HCT116 (cell line): Measurements from ENCODE around the gene HCN1. TPM values are rescaled to one million over a fixed set of nuclear protein-coding genes. Genes with fewer than 3 reads are reported as not detected.

Source experiments
- ATAC-seq: fragments of 200-7000 bp; cut with Tn5 transposase; 2 replicates; pipeline ENCODE4 v1.9.1; 2020; ENCODE audit warnings: mild to moderate bottlenecking, moderate library complexity
- BruUV-seq: library from RNA; stranded (reverse); fragments of 400-500 nt; replicated peaks from 2 replicates; lab custom pipeline; 2021; lab: Mats Ljungman, UMichigan
- CTCF ChIA-PET: fragments of 300-600 bp; sonication (Branson Sonifier 250); formaldehyde crosslinking; loops from one replicate; lab custom pipeline; 2021; ENCODE audit warnings: antibody characterized with exemption; lab: Charles Lee
- POLR2A ChIA-PET: fragments of 300-600, 350-600 bp; sonication (Branson Sonifier 250); formaldehyde crosslinking; loops from one replicate; lab custom pipeline; 2021; ENCODE audit warnings: antibody characterized with exemption; lab: Charles Lee
- RAD21 ChIA-PET, 2 experiments: fragments of 300-600 bp; sonication (Branson Sonifier 250); formaldehyde crosslinking; loops; one replicate each; lab custom pipeline; 2023; ENCODE audit warnings: low total read pairs in 2 of 2; ENCODE audit not compliant: uncharacterized antibody in 2 of 2, unreplicated experiment in 2 of 2, low non-redundant PET in 1 of 2; lab: Charles Lee
- DNase-seq: peaks from one replicate; pipeline ENCODE4 v3.0.0-alpha.2; 2010; ENCODE audit warnings: low read depth, low spot score
- H2AFZ ChIP-seq: fragments of 200-600 bp; shearing (Covaris generic), sonication (generic); 2 replicates; pipeline ENCODE4 v1.6.1; 2017; ENCODE audit warnings: low read depth, mixed run types, mixed read lengths, antibody characterized with exemption, low read length; ENCODE audit not compliant: poor library complexity, severe bottlenecking
- H3K27ac ChIP-seq: 2 replicates; pipeline ENCODE4 v1.5.1; 2012; ENCODE audit warnings: low read depth, low read length
- H3K27me3 ChIP-seq: fragments of 200-600 bp; sonication (generic); 2 replicates; pipeline ENCODE4 v1.6.1; 2016; ENCODE audit warnings: mixed run types, low read length, mixed read lengths; ENCODE audit not compliant: insufficient read depth
- H3K36me3 ChIP-seq, 2 experiments: fragments of 200-500 bp in 1 of 2; fragments of 200-600 bp in 1 of 2; sonication (Bioruptor generic) in 1 of 2; sonication (generic) in 1 of 2; 2 replicates each; pipeline versions ENCODE4 v1.5.1 to v1.6.1; 2014 to 2016; ENCODE audit warnings: low read length in 2 of 2, inconsistent platforms in 1 of 2, mixed read lengths in 1 of 2, mixed run types in 1 of 2; ENCODE audit not compliant: insufficient read depth in 2 of 2, control insufficient read depth in 1 of 2
- H3K4me1 ChIP-seq, 2 experiments: fragments of 200-600 bp in 1 of 2; sonication (generic) in 1 of 2; 2 replicates each; pipeline versions ENCODE4 v1.5.1 to v1.6.1; 2012 to 2017; ENCODE audit warnings: low read length in 2 of 2, inconsistent platforms in 1 of 2, mild to moderate bottlenecking in 1 of 2, mixed read lengths in 1 of 2, mixed run types in 1 of 2, moderate library complexity in 1 of 2; ENCODE audit not compliant: insufficient read depth in 2 of 2, control insufficient read depth in 1 of 2
- H3K4me2 ChIP-seq: fragments of 200-600 bp; sonication (generic); 2 replicates; pipeline ENCODE4 v1.6.1; 2017; ENCODE audit warnings: mixed run types, low read length, mixed read lengths
- H3K4me3 ChIP-seq, 2 experiments: fragments of 200-600 bp in 1 of 2; sonication (generic) in 1 of 2; replicated peaks in 1 of 2; 2 replicates each; pipeline ENCODE4 v1.5.1; 2011 to 2016; ENCODE audit warnings: low read length in 2 of 2, control low read depth in 1 of 2, low read depth in 1 of 2, mild to moderate bottlenecking in 1 of 2, mixed read lengths in 1 of 2, mixed run types in 1 of 2
- H3K79me2 ChIP-seq: fragments of 200-600 bp; sonication (generic); 2 replicates; pipeline ENCODE4 v1.6.1; 2017; ENCODE audit warnings: mild to moderate bottlenecking, mixed run types, low read length, moderate library complexity, mixed read lengths; ENCODE audit not compliant: insufficient read depth
- H3K9ac ChIP-seq: fragments of 200-600 bp; sonication (generic); 2 replicates; pipeline ENCODE4 v1.6.1; 2016; ENCODE audit warnings: low read length, mixed read lengths
- H3K9me2 ChIP-seq: fragments of 200-600 bp; sonication (generic), shearing (Covaris generic); 2 replicates; pipeline ENCODE4 v1.6.1; 2017; ENCODE audit warnings: mixed run types, mild to moderate bottlenecking, moderate library complexity; ENCODE audit not compliant: insufficient read depth
- H3K9me3 ChIP-seq, 2 experiments: fragments of 200-500 bp in 1 of 2; fragments of 200-600 bp in 1 of 2; sonication (Bioruptor generic) in 1 of 2; sonication (generic) in 1 of 2; 2 replicates each; pipeline ENCODE4 v1.6.1; 2014 to 2017; ENCODE audit warnings: low read length in 2 of 2, mixed read lengths in 2 of 2, inconsistent platforms in 1 of 2, low read depth in 1 of 2, mild to moderate bottlenecking in 1 of 2, mixed run types in 1 of 2, moderate library complexity in 1 of 2; ENCODE audit not compliant: control insufficient read depth in 1 of 2, insufficient read depth in 1 of 2
- H4K20me1 ChIP-seq: fragments of 200-600 bp; sonication (generic), shearing (Covaris generic); 2 replicates; pipeline ENCODE4 v1.6.1; 2017; ENCODE audit warnings: mixed run types, mild to moderate bottlenecking, moderate library complexity; ENCODE audit not compliant: insufficient read depth
- CBX3 ChIP-seq: IDR thresholded peaks from 2 replicates; pipeline ENCODE4 v1.6.1; 2012; ENCODE audit warnings: low read depth
- CEBPB ChIP-seq: IDR thresholded peaks from 2 replicates; pipeline ENCODE4 v1.6.1; 2012; ENCODE audit warnings: low read depth
- EZH2phosphoT487 ChIP-seq: fragments of 200-600 bp; IDR thresholded peaks from 2 replicates; pipeline ENCODE4 v1.6.1; 2018; ENCODE audit warnings: antibody characterized with exemption, borderline replicate concordance
- FOSL1 ChIP-seq: IDR thresholded peaks from 2 replicates; pipeline ENCODE4 v1.6.1; 2012; ENCODE audit warnings: low read depth
- MAX ChIP-seq: IDR thresholded peaks from 2 replicates; pipeline ENCODE4 v1.6.1; 2012
- POLR2A ChIP-seq: IDR thresholded peaks from 2 replicates; pipeline ENCODE4 v1.7.0; 2011; ENCODE audit warnings: borderline replicate concordance; ENCODE audit not compliant: insufficient read depth, insufficient read length; ENCODE audit errors: extremely low read depth
- POLR2AphosphoS5 ChIP-seq: IDR thresholded peaks from 2 replicates; pipeline ENCODE4 v1.6.1; 2011; ENCODE audit warnings: mild to moderate bottlenecking, low read depth, low read length, moderate library complexity
- REST ChIP-seq: IDR thresholded peaks from 2 replicates; pipeline ENCODE4 v1.6.1; 2012; ENCODE audit warnings: low read depth
- SP1 ChIP-seq: IDR thresholded peaks from 2 replicates; pipeline ENCODE4 v1.6.1; 2012; ENCODE audit warnings: low read depth
- SRF ChIP-seq: IDR thresholded peaks from 2 replicates; pipeline ENCODE4 v1.6.1; 2012; ENCODE audit warnings: low read depth
- ZBTB33 ChIP-seq: IDR thresholded peaks from 2 replicates; pipeline ENCODE4 v1.6.1; 2011; ENCODE audit warnings: mild to moderate bottlenecking, low read length, moderate library complexity; ENCODE audit not compliant: insufficient replicate concordance; ENCODE audit errors: extremely low read depth
- ZFX ChIP-seq: fragments of 450-650 bp; IDR thresholded peaks from 2 replicates; pipeline ENCODE4 v1.6.1; 2017
- intact Hi-C: fragments of 100-400 bp; cut with micrococcal nuclease; formaldehyde crosslinking; loops from 2 replicates; pipeline ENCODE4 v1.10.0; 2022
- total RNA-seq: library from RNA; stranded (reverse); gene quantifications from one replicate; pipeline ENCODE4 v1.2.1, GENCODE V29; 2021; ENCODE audit not compliant: unreplicated experiment

The HCN1 gene
- total RNA-seq, 1 experiment from 2014 or later: 0.10 TPM

GRCh38 chr5:45542421-45542820, 153.8 kb downstream of the HCN1 start:
- no TSS peak for BruUV-seq
- TF ChIP-seq SP1 (no peak), POLR2A (no peak), REST (no peak), SRF (no peak), ZBTB33 (no peak), EZH2phosphoT487 (no peak), CBX3 (no peak), CEBPB (no peak), FOSL1 (no peak), ZFX (no peak), POLR2AphosphoS5 (no peak), MAX (no peak)
- TF ChIP-seq, all 23 proteins: peak for 0
- H4K20me1 ChIP-seq: no peaks in the 10 kb centered on the region

More at GRCh38 chr5:45542421-45542820, 153.8 kb downstream of the HCN1 start:
- H3K4me1 ChIP-seq: no peaks in the 10 kb centered on the region
- no peaks in the 10 kb centered on the region for H3K36me3 ChIP-seq
- peak overlapping the region; percentile 64 for H2AFZ ChIP-seq
- no peak overlapping the region for H3K9ac ChIP-seq
- no peaks in the 10 kb centered on the region for H3K9me3 ChIP-seq
- ChIA-PET POLR2A (no interaction called here), CTCF (no interaction called here), RAD21 (no interaction called here)
- no peak overlapping the region for H3K4me3 ChIP-seq
- intact Hi-C loops: no loop called here
- no peaks in the 10 kb centered on the region for H3K79me2 ChIP-seq
- ATAC-seq (no peak), DNase-seq (no peak)
- H3K9me2 ChIP-seq: no peaks in the 10 kb centered on the region
- H3K27me3 ChIP-seq: no peaks in the 10 kb centered on the region
- H3K27ac ChIP-seq: no peak overlapping the region
- no peak overlapping the region for H3K4me2 ChIP-seq
